ENCODE measurements around the gene FAT1. TPM values are rescaled to one million over a fixed set of nuclear protein-coding genes. Genes with fewer than 3 reads are reported as not detected.

Gene FAT1
- total and polyA plus RNA-seq, 9 of the 15 experiments (the other 6 are each of a cell fraction or from before 2014, with no cell fraction given): 6.0 to 38.4 (median 21.4) TPM

- 69% methylated on average over 10 of the region's 10 CpGs for WGBS (ENCODE audit: insufficient coverage, low coverage, missing lambda C conversion rate)
- ChIA-PET CTCF (ENCODE audit: low intra/inter-chr PET ratio) (no interaction called here), POLR2A (no interaction called here)
- ATAC-seq (no peak), DNase-seq (ENCODE audit: extremely low read depth in 1 of 4, low spot score in 3 of 4) (no peak), FAIRE-seq (no peak)
- no peaks in the 10 kb centered on the region for H3K9me1 ChIP-seq (ENCODE audit: control insufficient read depth, insufficient read depth, low read length)
- in situ Hi-C loops (cut with MboI): no loop called here
- H3K4me1 ChIP-seq (replicated peaks in 1 of 2; ENCODE audit: control insufficient read depth in 2 of 2, insufficient read depth in 2 of 2, low read length in 2 of 2): no peaks in the 10 kb centered on the region; a peak in 1 of 5 replicates
- H4K20me1 ChIP-seq (replicated peaks; ENCODE audit: control insufficient read depth, insufficient read depth, low read length): no peaks in the 10 kb centered on the region
- no peak overlapping the region for H3K4me2 ChIP-seq (ENCODE audit: insufficient read depth, low read length)
- no peak overlapping the region for H3K27ac ChIP-seq (ENCODE audit: extremely low read depth, low read depth, low read length)
- no peaks in the 10 kb centered on the region for H3K79me2 ChIP-seq (ENCODE audit: control insufficient read depth, insufficient read depth, low read length)
- no TSS peak for BruUV-seq (replicated peaks)
- no peak overlapping the region for H2AFZ ChIP-seq (ENCODE audit: low read depth, low read length)
- H3K9ac ChIP-seq (ENCODE audit: insufficient read depth in 1 of 2, low read depth in 2 of 2, low read length in 2 of 2): no peak overlapping the region
- no peaks in the 10 kb centered on the region; the same call in 1 of the 2 replicates for H3K9me3 ChIP-seq (replicated peaks; ENCODE audit: control insufficient read depth, insufficient read depth, low read depth, low read length)
- intact Hi-C loops (cut with micrococcal nuclease): no loop called here
- H3K36me3 ChIP-seq (ENCODE audit: control insufficient read depth, insufficient read depth, low read length): peaks cover 3% of the 10 kb centered on the region; the same call in 1 of the 3 replicates
- H3K27me3 ChIP-seq (ENCODE audit: control insufficient read depth in 2 of 2, insufficient read depth in 2 of 2, low read length in 2 of 2): no peaks in the 10 kb centered on the region
- no peak overlapping the region for H3K4me3 ChIP-seq
- TF ChIP-seq HMGN3 (IDR thresholded peaks at IDR 0.05; ENCODE audit: borderline replicate concordance, extremely low read depth, insufficient read length, low read depth, low read length) (no peak), ZNF512 (tag; IDR thresholded peaks at IDR 0.05) (no peak), ARID4B (CRISPR knock-in tag; IDR thresholded peaks at IDR 0.05) (no peak), RB1 (IDR thresholded peaks at IDR 0.05; ENCODE audit: low read depth) (no peak), L3MBTL2 (IDR thresholded peaks at IDR 0.05) (no peak), ZNF24 (IDR thresholded peaks at IDR 0.05) (peak; percentile 90), NFE2L1 (tag; IDR thresholded peaks at IDR 0.05; ENCODE audit: borderline replicate concordance, low read depth) (no peak)
These were observed 96.3 kb downstream of the FAT1 start for GRCh38 chr4:186627226-186627865.
